NCI-H510A (cell line): ENCODE data around the gene LCAT.
A peak's percentile ranks its signal among the peaks of the same experiment; 100 is the strongest.

Experiments used
- DNase-seq: peaks from one replicate; lab custom pipeline; 2025; lab: John Stamatoyannopoulos, UW

The LCAT gene

GRCh38 chr16:67968400-67969253, 24.7 kb upstream of the LCAT start, which contains the start of gene SLC12A4:
Gene SLC12A4 (minus strand): TSS chr16:67968637. CDS start chr16:67968553, 84 bp downstream.
- DNase-seq, result peak; percentile 20

DNA sequence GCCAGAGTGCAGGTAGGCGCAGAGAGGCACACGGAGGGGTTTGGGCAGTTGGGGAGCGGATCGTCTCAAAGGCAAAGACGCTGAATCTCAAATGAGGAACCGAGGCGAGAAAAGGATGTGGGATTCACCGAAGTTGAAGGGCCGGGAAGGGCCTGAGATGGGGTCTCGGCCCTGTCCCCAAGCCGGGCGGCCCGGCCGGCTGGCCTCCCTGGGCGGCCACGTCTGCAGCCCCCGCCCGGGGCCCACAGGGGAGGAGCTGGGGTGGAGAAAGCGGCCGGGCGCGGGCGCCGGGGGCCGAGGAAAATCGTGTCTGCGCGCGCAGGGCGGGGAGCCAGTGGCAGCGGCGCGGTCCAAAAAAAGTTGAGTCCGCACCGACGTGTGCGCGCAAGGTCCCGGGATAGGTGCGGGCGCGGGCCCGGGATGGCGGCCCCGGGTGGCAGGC, 24.1 kb upstream of the LCAT start:
- DNase-seq, result no peak

- DNase-seq, result no peak
These were observed 23.4 kb upstream of the LCAT start for GRCh38 chr16:67967183-67967957.

- DNase-seq, result no peak
These were observed 22.7 kb upstream of the LCAT start for GRCh38 chr16:67966549-67967182.

DNA sequence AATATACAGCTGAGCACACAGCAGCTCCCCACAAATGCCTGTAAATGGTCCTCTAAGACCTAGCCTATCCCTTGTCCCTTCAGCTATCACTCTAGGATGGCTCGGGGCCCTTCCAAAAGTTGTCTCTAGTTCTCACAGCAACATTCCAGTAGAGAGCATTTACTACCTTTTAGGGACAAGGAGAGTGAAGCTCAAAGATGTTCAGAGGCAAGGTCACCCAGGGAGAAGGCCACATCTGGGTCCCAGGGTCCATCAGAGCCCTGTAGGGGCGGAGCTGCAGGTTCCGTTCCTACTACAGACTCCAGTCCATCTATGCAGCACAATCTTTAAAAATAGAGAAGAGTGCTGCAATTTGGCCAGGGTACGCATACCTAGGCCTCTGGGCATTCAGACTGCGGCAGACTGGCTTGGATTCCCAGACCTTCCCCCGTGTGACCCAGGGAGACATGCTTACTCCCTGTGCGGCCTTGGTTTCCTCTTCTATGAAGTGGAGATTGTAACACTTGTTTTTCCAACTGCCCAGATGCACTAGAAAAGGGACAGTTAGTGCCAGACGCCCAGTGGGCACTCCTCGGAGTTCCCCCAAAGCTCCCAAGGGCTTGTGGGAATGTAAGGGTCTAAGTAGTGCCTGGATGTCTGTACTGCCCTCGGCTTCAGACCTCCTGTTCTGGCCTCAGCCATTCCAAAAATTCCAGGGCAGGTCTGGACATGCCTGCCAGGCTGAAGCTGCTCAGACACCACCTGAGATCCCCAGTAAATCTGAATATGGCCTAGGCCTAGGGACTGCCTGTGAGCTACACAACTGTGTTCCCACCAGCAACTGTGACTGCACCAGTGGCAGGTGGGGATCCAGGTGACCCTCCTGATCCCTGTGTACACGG, 22.0 kb upstream of the LCAT start:
- no peak for DNase-seq

DNA sequence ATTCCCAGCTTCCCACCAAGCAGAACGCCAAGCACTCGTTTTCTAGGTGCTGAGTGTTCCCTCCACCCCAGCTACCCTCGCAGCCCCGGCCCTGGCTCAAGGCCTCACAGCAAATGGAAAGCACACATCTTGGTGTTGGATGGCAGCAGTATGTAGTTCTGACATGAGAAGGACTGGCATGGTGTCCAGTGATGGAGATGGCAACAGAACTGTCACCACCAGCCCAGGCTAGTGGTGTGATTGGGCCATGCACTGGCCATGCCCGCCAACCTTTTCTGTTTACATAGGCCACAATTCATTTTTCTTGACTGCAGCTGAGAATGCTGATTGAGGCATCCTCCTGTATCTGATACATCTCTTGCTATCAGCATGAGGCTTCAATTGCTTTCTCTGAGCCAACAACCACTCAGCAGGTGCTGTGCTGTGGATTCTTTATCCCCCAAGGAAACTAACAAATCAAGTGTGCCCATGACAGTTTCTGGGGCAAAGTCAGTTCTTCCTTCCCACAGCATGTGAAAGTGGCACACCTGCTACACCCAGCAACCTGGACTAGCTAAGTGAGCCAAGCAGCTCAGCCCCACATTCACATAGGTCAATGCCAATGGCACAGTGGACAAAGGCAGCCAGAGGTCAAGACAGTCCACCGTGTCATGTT, 20.7 kb upstream of the LCAT start:
- DNase-seq, result no peak

DNA sequence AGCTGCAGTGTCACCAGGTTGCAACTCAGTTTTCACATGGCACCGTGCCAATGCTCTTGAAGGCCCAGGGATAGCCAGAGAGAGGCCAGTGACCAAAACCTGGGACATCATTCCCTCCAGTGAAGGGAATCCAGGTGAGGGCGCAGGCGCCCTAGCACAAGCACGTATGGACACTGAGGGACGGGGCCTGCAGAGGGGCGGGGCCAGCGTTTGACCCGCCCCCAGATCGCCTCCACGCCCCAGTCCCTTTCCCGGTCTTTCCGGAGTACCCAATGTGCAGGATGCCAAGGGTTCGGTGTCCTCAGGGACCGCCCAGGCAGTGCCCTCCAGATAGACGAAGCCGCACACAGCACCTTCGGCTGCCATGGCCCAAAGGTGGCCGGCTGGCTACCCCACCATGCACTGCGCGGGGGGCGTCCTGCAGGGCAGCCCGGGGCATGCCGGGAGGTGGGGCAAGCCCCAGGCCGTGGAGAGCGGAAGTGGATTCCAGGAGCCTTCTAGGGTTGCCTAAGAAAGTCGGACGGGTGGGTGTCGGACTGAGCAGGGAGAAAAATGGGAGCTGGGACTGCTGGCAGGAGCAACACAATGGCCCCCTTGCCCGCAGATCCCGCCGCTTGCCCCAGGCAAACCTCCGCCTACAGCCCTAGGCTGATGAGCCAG, 19.9 kb upstream of the LCAT start:
- no peak for DNase-seq

- no peak for DNase-seq
These were observed 19.4 kb upstream of the LCAT start for GRCh38 chr16:67963292-67963661.

DNA sequence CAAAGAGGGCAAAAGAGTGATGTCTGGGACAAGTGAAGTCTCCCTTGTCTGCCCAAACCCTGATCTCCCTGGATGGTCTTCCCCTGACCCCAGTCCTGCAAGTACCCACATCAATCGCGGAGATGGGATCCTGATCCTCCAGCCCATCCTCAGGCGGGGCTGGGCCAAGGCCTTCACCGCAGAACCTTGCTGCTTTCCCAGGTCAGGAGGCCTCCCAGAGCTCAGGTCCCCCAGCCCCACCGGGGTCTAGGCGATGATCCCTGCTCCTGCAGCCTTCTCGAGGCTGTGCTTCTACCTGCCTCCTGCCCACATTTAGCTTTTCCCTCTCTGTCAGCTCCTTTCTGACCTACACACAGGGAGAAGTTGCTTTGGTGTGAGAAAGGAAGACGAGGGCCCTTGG, 18.2 kb upstream of the LCAT start:
- DNase-seq, result no peak

DNA sequence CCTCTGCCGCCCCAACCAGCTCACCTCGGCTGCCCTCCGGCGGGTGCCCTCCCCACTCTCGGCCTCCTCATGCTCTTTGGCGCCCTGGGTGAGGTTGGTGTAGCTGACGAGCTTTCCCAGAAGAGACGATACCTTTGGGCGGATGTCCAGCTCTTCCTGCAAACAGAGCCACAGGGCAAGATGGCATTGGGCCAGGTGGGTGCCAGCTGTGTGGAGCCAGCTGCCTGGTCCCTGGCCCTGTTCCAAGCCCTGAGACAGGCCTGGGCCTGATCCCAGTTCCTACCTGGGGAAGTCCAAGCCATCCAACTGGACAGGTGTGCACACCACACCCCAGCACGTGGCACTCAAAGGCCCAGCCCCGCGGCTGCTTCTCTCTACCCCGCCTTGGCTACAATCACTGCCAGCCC, 17.6 kb upstream of the LCAT start:
- DNase-seq, result peak; percentile 90

DNA sequence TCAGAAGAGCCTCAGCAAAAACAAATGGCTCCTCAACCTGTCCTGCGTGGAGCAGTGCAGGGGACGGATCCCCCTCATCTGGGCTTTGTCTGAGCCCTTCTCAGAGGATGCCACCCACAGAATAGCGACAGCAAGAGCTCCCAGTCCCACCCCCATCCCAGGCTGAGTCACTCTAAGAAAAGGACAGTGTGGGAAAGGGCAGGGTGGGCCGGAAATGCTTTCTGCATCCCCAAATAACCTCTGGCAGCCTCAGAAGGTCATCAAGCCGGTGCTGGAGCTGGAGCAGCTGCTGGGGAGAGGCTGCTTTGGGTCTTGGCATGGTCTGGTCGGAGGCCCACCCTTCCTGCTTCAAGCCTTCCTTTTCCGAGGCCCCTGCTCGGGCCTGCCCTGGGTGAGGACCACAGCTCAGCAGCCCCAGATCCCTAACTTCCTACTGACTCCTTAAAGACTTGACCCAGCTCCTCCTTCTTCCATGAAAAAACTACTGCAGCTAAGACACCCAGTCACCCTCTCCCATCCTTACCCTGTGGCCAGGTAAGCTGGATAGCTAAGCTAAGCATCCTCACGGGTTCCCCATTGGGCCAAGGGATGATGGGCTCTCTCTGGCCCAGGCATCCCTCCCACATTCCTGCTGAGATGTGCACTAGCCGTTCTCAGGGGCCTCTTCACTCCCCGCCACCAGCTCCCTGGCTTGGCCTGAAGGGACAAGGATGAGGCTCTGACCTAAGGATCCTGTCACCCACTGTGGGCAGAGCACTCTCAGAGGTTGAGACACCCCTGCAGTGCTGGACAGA, 15.8 kb upstream of the LCAT start:
- DNase-seq, result no peak

GRCh38 chr16:67957622-67958021, 13.7 kb upstream of the LCAT start:
- no peak for DNase-seq

GRCh38 chr16:67954421-67955196, 10.7 kb upstream of the LCAT start:
- DNase-seq, result no peak

DNA sequence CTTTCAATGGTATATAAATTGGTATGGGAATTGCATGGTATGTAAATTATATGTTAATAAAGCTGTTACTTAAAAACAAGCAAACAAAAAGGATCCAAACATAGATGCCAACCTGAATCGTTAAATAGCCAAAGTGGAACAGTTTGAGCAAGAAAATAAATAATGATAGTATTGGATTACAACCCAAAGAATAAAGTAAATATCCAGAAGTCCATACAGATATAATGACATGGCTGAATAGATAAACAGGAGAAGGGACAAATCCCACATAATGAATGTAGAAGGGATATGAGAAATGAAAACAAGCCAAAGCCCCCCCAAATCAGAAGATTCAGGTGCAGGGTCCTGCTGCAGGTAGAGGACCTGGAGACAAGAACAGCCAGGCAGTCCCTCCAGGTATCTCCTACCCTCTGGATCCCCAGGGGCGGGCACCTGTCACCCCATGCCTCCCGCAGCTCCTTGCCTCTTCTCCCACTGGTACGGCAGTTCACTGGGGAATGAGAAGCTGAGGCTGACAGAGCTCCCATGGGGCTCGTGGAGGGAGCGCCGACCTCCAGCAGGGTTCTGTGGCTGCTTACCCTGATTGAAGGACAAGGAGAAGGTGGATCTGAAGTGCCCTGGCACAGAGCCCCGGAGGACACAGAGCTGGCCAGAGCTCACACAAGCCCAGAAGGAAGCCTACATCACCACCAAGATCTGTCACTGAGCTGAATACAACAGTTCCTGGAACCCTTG, 9.9 kb upstream of the LCAT start:
- DNase-seq, result no peak

- DNase-seq, result no peak
These were observed 7.6 kb upstream of the LCAT start for GRCh38 chr16:67951485-67951884.

DNA sequence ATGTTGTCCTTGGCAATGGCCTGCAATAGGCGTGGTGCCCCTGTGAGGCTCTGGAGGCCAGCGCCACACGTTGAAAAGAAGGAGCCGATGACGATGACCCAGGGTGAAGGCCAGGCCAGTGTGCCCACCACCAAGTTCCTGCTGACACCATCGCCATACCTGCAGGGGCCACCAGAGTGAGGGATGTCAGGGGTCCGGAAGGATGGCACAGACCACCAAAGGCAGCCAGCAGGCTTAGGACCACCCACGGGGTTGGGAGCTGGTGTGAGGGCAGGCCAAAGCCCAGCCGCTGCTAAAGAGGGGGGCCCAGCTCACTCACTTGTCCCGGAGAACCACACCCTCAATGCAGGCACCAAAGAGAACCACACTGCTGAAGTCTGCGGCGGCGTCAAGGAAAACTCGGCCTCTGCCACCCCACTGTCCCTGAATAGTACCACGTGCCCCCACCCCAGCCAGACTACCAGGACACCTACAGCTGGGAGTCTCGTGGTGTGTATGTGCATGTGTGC, 6.5 kb upstream of the LCAT start:
- DNase-seq, result no peak

DNA sequence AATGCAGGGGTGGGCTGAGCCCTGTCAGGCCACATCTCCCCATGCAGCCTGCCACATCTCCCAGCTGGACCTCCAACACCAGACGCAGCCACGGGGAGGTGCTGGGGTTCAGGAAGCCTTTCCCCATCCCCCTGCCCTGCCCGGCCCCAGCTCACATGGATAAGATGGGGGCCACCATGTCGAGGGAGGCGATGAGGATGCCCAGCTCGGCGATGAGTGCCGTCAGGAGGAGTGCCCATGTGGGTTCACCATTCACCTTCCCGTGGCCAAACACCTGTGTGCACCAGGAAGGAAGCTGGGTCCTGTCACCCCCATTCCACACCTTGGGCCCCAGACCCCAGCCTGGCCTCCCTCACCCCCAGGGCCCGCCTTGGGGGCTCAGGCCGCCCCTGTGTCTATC, 5.7 kb upstream of the LCAT start:
- no peak for DNase-seq

DNA sequence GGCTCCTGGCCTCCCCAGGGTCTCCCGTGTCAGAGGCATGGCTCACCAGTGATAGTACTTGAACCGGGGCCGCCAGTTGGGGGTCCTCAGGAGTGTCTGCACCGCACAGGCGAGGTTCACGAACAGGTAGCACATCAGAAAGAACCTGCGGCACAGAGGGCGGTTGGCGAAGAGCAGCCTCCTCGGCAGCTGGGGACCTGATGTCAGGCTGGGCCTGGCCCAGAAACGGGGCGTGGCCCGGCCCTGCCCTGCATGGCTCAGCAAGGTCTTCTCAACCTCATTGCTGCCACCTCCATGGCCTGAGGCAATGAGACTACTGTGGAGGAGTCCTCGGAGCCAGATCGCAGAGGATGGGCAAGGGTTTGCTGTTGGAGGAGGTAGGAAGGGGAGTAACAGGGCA, 4.1 kb upstream of the LCAT start:
- DNase-seq, result no peak
